ENCODE data around the gene STK39.

DNA sequence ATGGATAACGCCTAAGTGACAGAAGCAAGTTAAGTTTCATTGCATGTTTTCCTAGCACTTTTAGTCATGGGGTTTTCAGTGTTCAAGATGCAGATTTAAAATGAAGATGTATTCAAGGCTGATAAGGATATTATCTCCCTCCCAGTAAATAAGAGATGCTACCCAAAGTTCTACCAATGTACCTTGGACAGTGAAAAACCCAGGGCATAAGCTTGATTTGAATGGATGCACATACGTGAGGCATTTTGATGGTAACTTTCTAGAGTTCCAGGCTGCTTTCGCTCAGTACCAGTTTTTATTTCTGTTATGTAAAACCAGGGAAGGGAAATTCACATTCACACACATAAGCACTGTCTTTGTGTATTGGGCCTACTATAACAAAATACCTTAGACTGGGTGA is 90.3 kb downstream of the STK39 start:
- TF ChIP-seq, protein P1, sequence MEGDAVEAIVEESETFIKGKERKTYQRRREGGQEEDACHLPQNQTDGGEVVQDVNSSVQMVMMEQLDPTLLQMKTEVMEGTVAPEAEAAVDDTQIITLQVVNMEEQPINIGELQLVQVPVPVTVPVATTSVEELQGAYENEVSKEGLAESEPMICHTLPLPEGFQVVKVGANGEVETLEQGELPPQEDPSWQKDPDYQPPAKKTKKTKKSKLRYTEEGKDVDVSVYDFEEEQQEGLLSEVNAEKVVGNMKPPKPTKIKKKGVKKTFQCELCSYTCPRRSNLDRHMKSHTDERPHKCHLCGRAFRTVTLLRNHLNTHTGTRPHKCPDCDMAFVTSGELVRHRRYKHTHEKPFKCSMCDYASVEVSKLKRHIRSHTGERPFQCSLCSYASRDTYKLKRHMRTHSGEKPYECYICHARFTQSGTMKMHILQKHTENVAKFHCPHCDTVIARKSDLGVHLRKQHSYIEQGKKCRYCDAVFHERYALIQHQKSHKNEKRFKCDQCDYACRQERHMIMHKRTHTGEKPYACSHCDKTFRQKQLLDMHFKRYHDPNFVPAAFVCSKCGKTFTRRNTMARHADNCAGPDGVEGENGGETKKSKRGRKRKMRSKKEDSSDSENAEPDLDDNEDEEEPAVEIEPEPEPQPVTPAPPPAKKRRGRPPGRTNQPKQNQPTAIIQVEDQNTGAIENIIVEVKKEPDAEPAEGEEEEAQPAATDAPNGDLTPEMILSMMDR (IDR thresholded peaks at IDR 0.05) = no peak
- TF ChIP-seq POLR2AphosphoS5 (IDR thresholded peaks at IDR 0.05) (no peak), POLR2A (IDR thresholded peaks at IDR 0.05) (no peak), EP300 (IDR thresholded peaks at IDR 0.05) (no peak)
